Measurements from ENCODE around the gene SINHCAF.

GRCh38 chr12:31315044-31315715 lies 10.8 kb downstream of the SINHCAF start:
- no peak for TF ChIP-seq CTCF (IDR thresholded peaks at IDR 0.05; ENCODE audit: low read depth, low read length)
- no peak for TF ChIP-seq EZH2phosphoT487 (IDR thresholded peaks at IDR 0.05; ENCODE audit: low read depth)

Data from OCI-LY3 (cell line).